ENCODE results near the gene ROPN1L.

ROPN1L gene

GRCh38 chr5:10456583-10457420 is 15.1 kb downstream of the ROPN1L start:
- Histone ChIP-seq H3K27ac (ENCODE audit: insufficient read depth, low read length, poor library complexity, severe bottlenecking) (no peak overlapping the region), H3K4me1 (ENCODE audit: control insufficient read depth, insufficient read depth, low read length, poor library complexity, severe bottlenecking) (no peaks in the 10 kb centered on the region), H3K36me3 (ENCODE audit: control insufficient read depth, insufficient read depth, low read length) (no peaks in the 10 kb centered on the region), H3K27me3 (replicated peaks; ENCODE audit: control insufficient read depth, insufficient read depth, low read length, poor library complexity, severe bottlenecking) (no peaks in the 10 kb centered on the region), H3K9me3 (ENCODE audit: control insufficient read depth, low read length) (no peaks in the 10 kb centered on the region), H3K4me3 (ENCODE audit: insufficient read depth, low read depth, low read length, poor library complexity, severe bottlenecking) (no peak overlapping the region)
- no peak for DNase-seq

- Histone ChIP-seq H3K4me3 (ENCODE audit: insufficient read depth, low read depth, low read length, poor library complexity, severe bottlenecking) (no peak overlapping the region), H3K4me1 (ENCODE audit: control insufficient read depth, insufficient read depth, low read length, poor library complexity, severe bottlenecking) (no peaks in the 10 kb centered on the region), H3K27ac (ENCODE audit: insufficient read depth, low read length, poor library complexity, severe bottlenecking) (no peak overlapping the region), H3K9me3 (ENCODE audit: control insufficient read depth, low read length) (no peaks in the 10 kb centered on the region), H3K27me3 (replicated peaks; ENCODE audit: control insufficient read depth, insufficient read depth, low read length, poor library complexity, severe bottlenecking) (no peaks in the 10 kb centered on the region), H3K36me3 (ENCODE audit: control insufficient read depth, insufficient read depth, low read length) (no peaks in the 10 kb centered on the region)
- no peak for DNase-seq
These were observed 16.2 kb downstream of the ROPN1L start for GRCh38 chr5:10457682-10458574.

- no peak for DNase-seq
- Histone ChIP-seq H3K4me3 (ENCODE audit: insufficient read depth, low read depth, low read length, poor library complexity, severe bottlenecking) (no peak overlapping the region), H3K36me3 (ENCODE audit: control insufficient read depth, insufficient read depth, low read length) (no peaks in the 10 kb centered on the region), H3K27me3 (replicated peaks; ENCODE audit: control insufficient read depth, insufficient read depth, low read length, poor library complexity, severe bottlenecking) (no peaks in the 10 kb centered on the region), H3K9me3 (ENCODE audit: control insufficient read depth, low read length) (no peaks in the 10 kb centered on the region), H3K27ac (ENCODE audit: insufficient read depth, low read length, poor library complexity, severe bottlenecking) (no peak overlapping the region), H3K4me1 (ENCODE audit: control insufficient read depth, insufficient read depth, low read length, poor library complexity, severe bottlenecking) (no peaks in the 10 kb centered on the region)
These were observed 17.7 kb downstream of the ROPN1L start for GRCh38 chr5:10459080-10460055.

- Histone ChIP-seq H3K9me3 (ENCODE audit: control insufficient read depth, low read length) (no peaks in the 10 kb centered on the region), H3K4me3 (ENCODE audit: insufficient read depth, low read depth, low read length, poor library complexity, severe bottlenecking) (no peak overlapping the region), H3K4me1 (ENCODE audit: control insufficient read depth, insufficient read depth, low read length, poor library complexity, severe bottlenecking) (no peaks in the 10 kb centered on the region), H3K27me3 (replicated peaks; ENCODE audit: control insufficient read depth, insufficient read depth, low read length, poor library complexity, severe bottlenecking) (no peaks in the 10 kb centered on the region), H3K27ac (ENCODE audit: insufficient read depth, low read length, poor library complexity, severe bottlenecking) (no peak overlapping the region), H3K36me3 (ENCODE audit: control insufficient read depth, insufficient read depth, low read length) (no peaks in the 10 kb centered on the region)
- no peak for DNase-seq
These were observed 18.7 kb downstream of the ROPN1L start for GRCh38 chr5:10460252-10460906.

- no peak for DNase-seq
- no peak overlapping the region for H3K27ac ChIP-seq (ENCODE audit: insufficient read depth, low read length, poor library complexity, severe bottlenecking)
- H3K4me3 ChIP-seq (ENCODE audit: insufficient read depth, low read depth, low read length, poor library complexity, severe bottlenecking): no peak overlapping the region
- no peaks in the 10 kb centered on the region for H3K9me3 ChIP-seq (ENCODE audit: control insufficient read depth, low read length)
- H3K36me3 ChIP-seq (ENCODE audit: control insufficient read depth, insufficient read depth, low read length): no peaks in the 10 kb centered on the region
- no peaks in the 10 kb centered on the region for H3K27me3 ChIP-seq (replicated peaks; ENCODE audit: control insufficient read depth, insufficient read depth, low read length, poor library complexity, severe bottlenecking)
- H3K4me1 ChIP-seq (ENCODE audit: control insufficient read depth, insufficient read depth, low read length, poor library complexity, severe bottlenecking): no peaks in the 10 kb centered on the region
These were observed 19.4 kb downstream of the ROPN1L start for GRCh38 chr5:10461041-10461440.

GRCh38 chr5:10461904-10462555 is 20.4 kb downstream of the ROPN1L start:
- Histone ChIP-seq H3K9me3 (ENCODE audit: control insufficient read depth, low read length) (no peaks in the 10 kb centered on the region), H3K36me3 (ENCODE audit: control insufficient read depth, insufficient read depth, low read length) (no peaks in the 10 kb centered on the region), H3K27me3 (replicated peaks; ENCODE audit: control insufficient read depth, insufficient read depth, low read length, poor library complexity, severe bottlenecking) (no peaks in the 10 kb centered on the region), H3K27ac (ENCODE audit: insufficient read depth, low read length, poor library complexity, severe bottlenecking) (no peak overlapping the region), H3K4me3 (ENCODE audit: insufficient read depth, low read depth, low read length, poor library complexity, severe bottlenecking) (no peak overlapping the region), H3K4me1 (ENCODE audit: control insufficient read depth, insufficient read depth, low read length, poor library complexity, severe bottlenecking) (no peaks in the 10 kb centered on the region)
- DNase-seq: no peak

GRCh38 chr5:10463566-10463965 is 21.9 kb downstream of the ROPN1L start:
- no peak for DNase-seq
- H3K27ac ChIP-seq (ENCODE audit: insufficient read depth, low read length, poor library complexity, severe bottlenecking): no peak overlapping the region
- H3K4me3 ChIP-seq (ENCODE audit: insufficient read depth, low read depth, low read length, poor library complexity, severe bottlenecking): no peak overlapping the region
- no peaks in the 10 kb centered on the region for H3K27me3 ChIP-seq (replicated peaks; ENCODE audit: control insufficient read depth, insufficient read depth, low read length, poor library complexity, severe bottlenecking)
- H3K36me3 ChIP-seq (ENCODE audit: control insufficient read depth, insufficient read depth, low read length): no peaks in the 10 kb centered on the region
- no peaks in the 10 kb centered on the region for H3K9me3 ChIP-seq (ENCODE audit: control insufficient read depth, low read length)
- no peaks in the 10 kb centered on the region for H3K4me1 ChIP-seq (ENCODE audit: control insufficient read depth, insufficient read depth, low read length, poor library complexity, severe bottlenecking)

GRCh38 chr5:10464173-10464572 is 22.5 kb downstream of the ROPN1L start:
- no peak for DNase-seq
- H3K27ac ChIP-seq (ENCODE audit: insufficient read depth, low read length, poor library complexity, severe bottlenecking): no peak overlapping the region

GRCh38 chr5:10465726-10466125 is 24.0 kb downstream of the ROPN1L start:
- Histone ChIP-seq H3K4me1 (ENCODE audit: control insufficient read depth, insufficient read depth, low read length, poor library complexity, severe bottlenecking) (no peaks in the 10 kb centered on the region), H3K27ac (ENCODE audit: insufficient read depth, low read length, poor library complexity, severe bottlenecking) (no peak overlapping the region), H3K9me3 (ENCODE audit: control insufficient read depth, low read length) (no peaks in the 10 kb centered on the region), H3K27me3 (replicated peaks; ENCODE audit: control insufficient read depth, insufficient read depth, low read length, poor library complexity, severe bottlenecking) (no peaks in the 10 kb centered on the region), H3K4me3 (ENCODE audit: insufficient read depth, low read depth, low read length, poor library complexity, severe bottlenecking) (no peak overlapping the region), H3K36me3 (ENCODE audit: control insufficient read depth, insufficient read depth, low read length) (no peaks in the 10 kb centered on the region)
- no peak for DNase-seq

More at GRCh38 chr5:10464173-10464572, 22.5 kb downstream of the ROPN1L start:
- H3K36me3 ChIP-seq (ENCODE audit: control insufficient read depth, insufficient read depth, low read length): no peaks in the 10 kb centered on the region
- no peak overlapping the region for H3K4me3 ChIP-seq (ENCODE audit: insufficient read depth, low read depth, low read length, poor library complexity, severe bottlenecking)
- H3K4me1 ChIP-seq (ENCODE audit: control insufficient read depth, insufficient read depth, low read length, poor library complexity, severe bottlenecking): no peaks in the 10 kb centered on the region
- H3K27me3 ChIP-seq (replicated peaks; ENCODE audit: control insufficient read depth, insufficient read depth, low read length, poor library complexity, severe bottlenecking): no peaks in the 10 kb centered on the region
- H3K9me3 ChIP-seq (ENCODE audit: control insufficient read depth, low read length): no peaks in the 10 kb centered on the region
